ENCODE results near the gene ACACB. TPM values are rescaled to one million over a fixed set of nuclear protein-coding genes. Genes with fewer than 3 reads are reported as not detected.
"Not testable (repeated sequence)": the region's sequence is repeated elsewhere in the genome, so short reads cannot be mapped to it uniquely, and the experiment has no call there.

Gene ACACB
- total RNA-seq, 2 donors from 2014 or later = 37.5 to 51.3 TPM

DNA sequence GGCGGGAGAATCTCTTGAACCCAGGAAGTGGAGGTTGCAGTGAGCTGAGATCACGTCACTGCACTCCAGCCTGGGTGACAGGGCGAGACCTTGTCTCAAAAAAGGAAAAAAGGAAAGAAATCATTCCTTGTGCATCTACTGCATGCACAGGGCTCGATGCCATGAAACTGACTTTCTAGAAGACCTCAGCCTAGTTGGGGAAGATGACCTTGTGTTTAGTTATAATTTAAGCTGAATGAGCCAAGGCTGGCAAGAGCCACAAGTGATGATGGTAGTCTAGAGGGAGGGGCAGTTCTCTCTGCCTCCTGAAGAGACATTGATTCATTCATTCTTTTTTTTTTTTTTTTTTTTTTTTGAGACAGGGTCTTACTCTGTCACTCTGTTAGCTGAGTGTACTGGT lies 24.2 kb downstream of the ACACB start:
- no peak for DNase-seq (ENCODE audit: low spot score)
- no peak overlapping the region for H3K4me3 ChIP-seq
- no peak overlapping the region for H3K27ac ChIP-seq
- no peak for ATAC-seq (ENCODE audit: insufficient number of reproducible peaks, low FRiP score, low read depth)
- H3K9me3 ChIP-seq = no peaks in the 10 kb centered on the region
- H3K36me3 ChIP-seq = no peaks in the 10 kb centered on the region
- no peaks in the 10 kb centered on the region for H3K4me1 ChIP-seq (ENCODE audit: control insufficient read depth in 1 of 2, low read depth in 2 of 2)
- H3K27me3 ChIP-seq (replicated peaks; ENCODE audit: insufficient read depth) = no peaks in the 10 kb centered on the region
- TF ChIP-seq, protein P1, sequence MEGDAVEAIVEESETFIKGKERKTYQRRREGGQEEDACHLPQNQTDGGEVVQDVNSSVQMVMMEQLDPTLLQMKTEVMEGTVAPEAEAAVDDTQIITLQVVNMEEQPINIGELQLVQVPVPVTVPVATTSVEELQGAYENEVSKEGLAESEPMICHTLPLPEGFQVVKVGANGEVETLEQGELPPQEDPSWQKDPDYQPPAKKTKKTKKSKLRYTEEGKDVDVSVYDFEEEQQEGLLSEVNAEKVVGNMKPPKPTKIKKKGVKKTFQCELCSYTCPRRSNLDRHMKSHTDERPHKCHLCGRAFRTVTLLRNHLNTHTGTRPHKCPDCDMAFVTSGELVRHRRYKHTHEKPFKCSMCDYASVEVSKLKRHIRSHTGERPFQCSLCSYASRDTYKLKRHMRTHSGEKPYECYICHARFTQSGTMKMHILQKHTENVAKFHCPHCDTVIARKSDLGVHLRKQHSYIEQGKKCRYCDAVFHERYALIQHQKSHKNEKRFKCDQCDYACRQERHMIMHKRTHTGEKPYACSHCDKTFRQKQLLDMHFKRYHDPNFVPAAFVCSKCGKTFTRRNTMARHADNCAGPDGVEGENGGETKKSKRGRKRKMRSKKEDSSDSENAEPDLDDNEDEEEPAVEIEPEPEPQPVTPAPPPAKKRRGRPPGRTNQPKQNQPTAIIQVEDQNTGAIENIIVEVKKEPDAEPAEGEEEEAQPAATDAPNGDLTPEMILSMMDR (IDR thresholded peaks at IDR 0.05) = no peak

DNA sequence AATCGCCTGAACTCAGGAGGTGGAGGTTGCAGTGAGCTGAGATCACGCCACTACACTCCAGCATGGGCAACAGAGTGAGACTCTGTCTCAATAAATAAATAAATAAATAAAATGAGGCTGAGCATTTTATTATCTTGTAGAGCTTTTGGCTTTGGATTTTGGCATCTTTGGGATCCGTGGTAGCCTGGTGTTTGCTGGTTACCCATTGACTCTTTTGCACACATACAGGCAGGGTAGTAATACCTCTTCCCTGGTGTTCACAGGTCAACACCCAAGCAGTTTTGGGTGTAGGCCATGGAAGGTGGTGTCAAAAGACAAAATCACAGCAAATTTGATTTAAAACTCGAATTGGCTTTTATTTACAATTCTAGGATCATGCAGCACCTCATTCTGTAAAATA lies 27.8 kb downstream of the ACACB start:
- ATAC-seq (ENCODE audit: insufficient number of reproducible peaks, low FRiP score, low read depth) = no peak
- Histone ChIP-seq H3K4me3 (no peak overlapping the region), H3K27ac (no peak overlapping the region), H3K4me1 (ENCODE audit: control insufficient read depth in 1 of 2, low read depth in 2 of 2) (peaks cover 0 to 5% of the 10 kb centered on the region in 2 donors), H3K36me3 (no peaks in the 10 kb centered on the region), H3K27me3 (replicated peaks; ENCODE audit: insufficient read depth) (no peaks in the 10 kb centered on the region), H3K9me3 (no peaks in the 10 kb centered on the region)
- TF ChIP-seq, protein P1 (IDR thresholded peaks at IDR 0.05) = no peak
- DNase-seq (ENCODE audit: low spot score) = no peak

DNA sequence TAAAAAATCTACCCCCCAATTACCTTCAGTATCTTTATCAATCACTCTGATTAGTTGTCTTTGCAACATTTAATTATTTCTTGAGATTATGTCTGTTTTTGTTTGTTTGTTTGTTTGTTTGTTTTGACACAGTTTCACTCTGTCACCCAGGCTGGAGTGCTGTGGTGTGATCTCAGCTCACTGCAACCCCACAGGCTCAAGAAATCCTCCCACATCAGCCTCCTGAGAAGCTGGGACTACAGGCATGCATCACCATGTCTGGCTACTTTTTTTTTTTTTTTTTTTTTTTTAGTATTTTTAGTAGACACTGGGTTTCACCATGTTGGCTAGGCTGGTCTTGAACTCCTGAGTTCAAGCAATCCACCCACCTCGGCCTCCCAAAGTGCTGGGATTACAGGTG lies 30.7 kb downstream of the ACACB start:
- not testable (repeated sequence) for ATAC-seq (ENCODE audit: insufficient number of reproducible peaks, low FRiP score, low read depth); H3K27ac ChIP-seq; H3K9me3 ChIP-seq; H3K4me3 ChIP-seq; DNase-seq (ENCODE audit: low spot score); H3K27me3 ChIP-seq (replicated peaks; ENCODE audit: insufficient read depth); H3K4me1 ChIP-seq (ENCODE audit: control insufficient read depth in 1 of 2, low read depth in 2 of 2); H3K36me3 ChIP-seq

DNA sequence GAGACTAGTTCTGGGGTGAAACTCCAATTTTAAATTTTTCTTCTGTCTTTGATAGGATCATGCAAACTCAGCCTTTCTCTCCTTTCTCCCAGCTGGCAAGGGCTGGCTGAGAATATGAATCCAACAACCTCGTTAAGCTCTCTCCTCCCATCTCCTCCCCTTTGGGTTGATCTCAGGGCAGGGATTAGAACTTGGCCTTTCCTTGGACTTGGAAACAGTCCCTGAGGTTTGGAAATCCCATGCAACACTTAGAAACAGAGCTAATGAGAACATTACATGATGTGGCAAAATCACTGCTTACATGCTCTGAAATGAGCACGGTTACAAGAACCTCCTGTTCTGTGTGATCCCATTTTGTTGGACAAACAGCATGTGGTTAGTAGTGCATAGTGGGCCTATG lies 31.6 kb downstream of the ACACB start:
- TF ChIP-seq, protein P1 (IDR thresholded peaks at IDR 0.05) = no peak
- DNase-seq (ENCODE audit: low spot score) (no peak), ATAC-seq (ENCODE audit: insufficient number of reproducible peaks, low FRiP score, low read depth) (no peak)
- H3K27ac ChIP-seq = peak overlapping the region in 1 of 2 donors; percentile 15
- H3K36me3 ChIP-seq = no peaks in the 10 kb centered on the region
- no peaks in the 10 kb centered on the region for H3K27me3 ChIP-seq (replicated peaks; ENCODE audit: insufficient read depth)
- H3K9me3 ChIP-seq = no peaks in the 10 kb centered on the region
- peaks cover 0 to 5% of the 10 kb centered on the region in 2 donors for H3K4me1 ChIP-seq (ENCODE audit: control insufficient read depth in 1 of 2, low read depth in 2 of 2)
- no peak overlapping the region for H3K4me3 ChIP-seq

DNA sequence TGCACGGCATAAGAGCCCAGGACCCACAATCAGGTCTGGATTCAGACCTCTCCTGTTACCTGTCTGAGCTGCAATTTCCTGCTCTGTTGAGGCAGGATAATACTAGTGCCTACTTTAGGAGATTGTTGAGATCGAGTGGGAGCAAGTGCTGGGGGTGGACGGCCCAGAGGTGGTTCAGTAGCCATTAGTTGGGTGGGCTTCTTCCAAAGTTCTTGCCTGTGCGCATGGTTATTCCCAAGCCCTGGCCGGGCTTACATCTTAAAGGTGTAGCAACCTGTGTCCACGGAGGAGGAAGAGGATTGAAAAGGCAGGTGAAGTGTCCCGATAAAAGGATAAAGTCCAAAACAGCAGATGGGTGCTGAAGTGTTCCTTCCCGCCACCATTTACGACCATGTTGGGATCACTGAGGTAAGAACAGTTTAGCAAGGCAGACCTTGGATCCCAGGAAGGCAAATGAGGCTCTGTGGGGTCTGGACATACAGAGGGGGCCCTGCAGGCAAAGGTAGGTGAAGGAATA lies 33.8 kb downstream of the ACACB start:
- Histone ChIP-seq H3K27me3 (replicated peaks; ENCODE audit: insufficient read depth) (no peaks in the 10 kb centered on the region), H3K36me3 (no peaks in the 10 kb centered on the region), H3K27ac (no peak overlapping the region), H3K4me1 (ENCODE audit: control insufficient read depth in 1 of 2, low read depth in 2 of 2) (peaks cover under 1 to 12% of the 10 kb centered on the region in 2 donors), H3K9me3 (no peaks in the 10 kb centered on the region), H3K4me3 (no peak overlapping the region)
- no peak for ATAC-seq (ENCODE audit: insufficient number of reproducible peaks, low FRiP score, low read depth)
- TF ChIP-seq, protein P1 (IDR thresholded peaks at IDR 0.05) = no peak
- no peak for DNase-seq (ENCODE audit: low spot score)

DNA sequence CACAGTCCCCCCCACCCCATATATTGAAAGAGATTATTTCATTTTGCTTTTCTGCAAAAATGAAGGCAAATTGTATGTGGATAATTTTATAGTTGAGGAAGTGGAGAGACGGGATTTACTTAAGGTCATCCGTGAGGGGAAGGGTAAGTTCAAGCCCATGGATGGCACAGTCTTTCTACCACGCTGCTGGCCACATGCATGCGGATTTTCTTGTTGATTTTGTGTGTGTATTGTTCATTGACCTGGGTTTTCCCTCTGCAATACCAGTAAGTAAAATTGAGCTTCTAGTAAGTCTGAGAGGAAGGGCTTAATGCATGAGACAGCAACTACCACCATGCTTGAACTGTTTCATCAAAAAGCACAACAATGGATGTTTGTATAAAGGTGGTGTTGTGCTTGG lies 35.1 kb downstream of the ACACB start:
- ATAC-seq (ENCODE audit: insufficient number of reproducible peaks, low FRiP score, low read depth) = no peak
- Histone ChIP-seq H3K27ac (no peak overlapping the region), H3K4me1 (ENCODE audit: control insufficient read depth in 1 of 2, low read depth in 2 of 2) (peaks cover 3 to 14% of the 10 kb centered on the region in 2 donors)

More for the DNA sequence above, 35.1 kb downstream of the ACACB start:
- H3K9me3 ChIP-seq = no peaks in the 10 kb centered on the region
- H3K36me3 ChIP-seq = no peaks in the 10 kb centered on the region
- H3K27me3 ChIP-seq (replicated peaks; ENCODE audit: insufficient read depth) = no peaks in the 10 kb centered on the region
- TF ChIP-seq, protein P1 (IDR thresholded peaks at IDR 0.05) = no peak
- DNase-seq (ENCODE audit: low spot score) = no peak
- no peak overlapping the region for H3K4me3 ChIP-seq
